IMR-90 (cell line): ENCODE results near the gene AGPAT1. TPM values are rescaled to one million over a fixed set of nuclear protein-coding genes. Genes with fewer than 3 reads are reported as not detected.

Experiments
- ATAC-seq: fragments of 200-7000 bp; cut with Tn5 transposase; 2 replicates; pipeline ENCODE4 v1.9.1; 2020; ENCODE audit warnings: low read depth, mild to moderate bottlenecking, moderate library complexity
- BruUV-seq: library from RNA; stranded (reverse); fragments of 400-500 nt; replicated peaks from 2 replicates; lab custom pipeline; 2021; lab: Mats Ljungman, UMichigan
- CTCF ChIA-PET: fragments of 300-600 bp; formaldehyde crosslinking; extraction: SDS; loops from one replicate; lab custom pipeline; 2021; ENCODE audit warnings: antibody characterized with exemption; lab: Yijun Ruan, JAX
- POLR2A ChIA-PET: fragments of 300-600 bp; sonication (Branson Sonifier 250); formaldehyde crosslinking; loops from one replicate; lab custom pipeline; 2022; ENCODE audit warnings: antibody characterized with exemption; ENCODE audit not compliant: unreplicated experiment; lab: Charles Lee
- DNase-seq: peaks from one replicate; pipeline ENCODE4 v3.0.0; 2013
- H2AFZ ChIP-seq: replicated peaks from 2 replicates; pipeline ENCODE3; 2013; ENCODE audit warnings: low read length, mild to moderate bottlenecking; ENCODE audit not compliant: poor library complexity
- H2AK5ac ChIP-seq: 2 replicates; pipeline ENCODE4 v1.6.1; 2013; ENCODE audit warnings: low read depth, low read length, inconsistent platforms
- H2AK9ac ChIP-seq: replicated peaks from 2 replicates; pipeline ENCODE3; 2013; ENCODE audit warnings: mild to moderate bottlenecking, low read depth, low read length, moderate library complexity; ENCODE audit not compliant: poor library complexity
- H2BK120ac ChIP-seq: 2 replicates; pipeline ENCODE4 v1.6.1; 2013; ENCODE audit warnings: low read depth, low read length, inconsistent platforms
- H2BK15ac ChIP-seq: 3 replicates; pipeline ENCODE4 v1.6.1; 2013; ENCODE audit warnings: low read depth, low read length, inconsistent platforms
- H2BK20ac ChIP-seq: 2 replicates; pipeline ENCODE4 v1.6.1; 2013; ENCODE audit warnings: low read depth, mild to moderate bottlenecking, inconsistent platforms, low read length, moderate library complexity
- H2BK5ac ChIP-seq: 2 replicates; pipeline ENCODE4 v1.6.1; 2013; ENCODE audit warnings: mild to moderate bottlenecking, low read depth, low read length, inconsistent platforms; ENCODE audit not compliant: poor library complexity, severe bottlenecking
- H3K14ac ChIP-seq: replicated peaks from 2 replicates; pipeline ENCODE4 v1.6.1; 2013; ENCODE audit warnings: low read depth, low read length, inconsistent platforms
- H3K18ac ChIP-seq: 2 replicates; pipeline ENCODE4 v1.6.1; 2013; ENCODE audit warnings: low read depth, low read length, control low read depth
- H3K23ac ChIP-seq: 2 replicates; pipeline ENCODE4 v1.6.1; 2013; ENCODE audit warnings: low read depth, low read length, inconsistent platforms
- H3K27ac ChIP-seq: 2 replicates; pipeline ENCODE4 v1.5.1; 2013; ENCODE audit warnings: mild to moderate bottlenecking, control low read depth, low read length; ENCODE audit not compliant: insufficient read depth
- H3K27me3 ChIP-seq: 2 replicates; pipeline ENCODE4 v1.6.1; 2013; ENCODE audit warnings: low read length; ENCODE audit not compliant: control insufficient read depth, insufficient read depth
- H3K36me3 ChIP-seq: 2 replicates; pipeline ENCODE4 v1.6.1; 2013; ENCODE audit warnings: low read length, mixed read lengths; ENCODE audit not compliant: control insufficient read depth, insufficient read depth
- H3K4ac ChIP-seq: 2 replicates; pipeline ENCODE4 v1.6.1; 2013; ENCODE audit warnings: low read depth, low read length, inconsistent platforms
- H3K4me1 ChIP-seq: 2 replicates; pipeline ENCODE4 v1.6.1; 2013; ENCODE audit warnings: low read length, mixed read lengths; ENCODE audit not compliant: control insufficient read depth, insufficient read depth
- H3K4me2 ChIP-seq: 2 replicates; pipeline ENCODE4 v1.6.1; 2013; ENCODE audit warnings: low read depth, mild to moderate bottlenecking, control low read depth, low read length, moderate library complexity
- H3K4me3 ChIP-seq: 2 replicates; pipeline ENCODE4 v1.5.1; 2013; ENCODE audit warnings: low read depth, mild to moderate bottlenecking, control low read depth, low read length, moderate library complexity; ENCODE audit not compliant: insufficient read depth
- H3K56ac ChIP-seq: 2 replicates; pipeline ENCODE4 v1.6.1; 2013; ENCODE audit warnings: low read length, inconsistent platforms; ENCODE audit not compliant: insufficient read depth; ENCODE audit errors: extremely low read depth
- H3K79me1 ChIP-seq, 2 experiments: 2 replicates each; pipeline ENCODE4 v1.6.1; 2013; ENCODE audit warnings: low read length in 2 of 2, inconsistent platforms in 1 of 2, low read depth in 1 of 2
- H3K9ac ChIP-seq: 2 replicates; pipeline ENCODE4 v1.6.1; 2013; ENCODE audit warnings: low read depth, low read length, control low read depth
- H3K9me1 ChIP-seq: 2 replicates; pipeline ENCODE4 v1.6.1; 2013; ENCODE audit warnings: low read length, inconsistent platforms; ENCODE audit not compliant: insufficient read depth
- H3K9me3 ChIP-seq: 2 replicates; pipeline ENCODE4 v1.6.1; 2013; ENCODE audit warnings: low read length; ENCODE audit not compliant: control insufficient read depth, insufficient read depth
- H4K20me1 ChIP-seq: 2 replicates; pipeline ENCODE4 v1.6.1; 2013; ENCODE audit warnings: low read length, inconsistent platforms; ENCODE audit not compliant: insufficient read depth
- H4K5ac ChIP-seq: 2 replicates; pipeline ENCODE4 v1.6.1; 2013; ENCODE audit warnings: mild to moderate bottlenecking, low read depth, low read length, control low read depth
- H4K8ac ChIP-seq, 2 experiments: 2 replicates each; pipeline ENCODE4 v1.6.1; 2013; ENCODE audit warnings: low read depth in 2 of 2, low read length in 2 of 2, control low read depth in 1 of 2, inconsistent platforms in 1 of 2
- H4K91ac ChIP-seq: 2 replicates; pipeline ENCODE4 v1.6.1; 2013; ENCODE audit warnings: low read depth, low read length, inconsistent platforms; ENCODE audit not compliant: insufficient read depth
- BHLHE40 ChIP-seq: fragments of 150-350 bp; IDR thresholded peaks from 2 replicates; pipeline ENCODE4 v1.6.1; 2016; ENCODE audit warnings: mild to moderate bottlenecking, low read depth, low read length
- CEBPB ChIP-seq: IDR thresholded peaks from 2 replicates; pipeline ENCODE4 v1.6.1; 2012; ENCODE audit warnings: low read depth, low read length, improper control_type of control experiment
- CHD1 ChIP-seq: IDR thresholded peaks from 2 replicates; pipeline ENCODE4 v1.6.1; 2012; ENCODE audit warnings: low read depth, low read length, improper control_type of control experiment
- FOS ChIP-seq: fragments of 150-350 bp; IDR thresholded peaks from 2 replicates; pipeline ENCODE4 v1.6.1; 2016; ENCODE audit warnings: low read depth, low read length
- MAFK ChIP-seq: IDR thresholded peaks from 2 replicates; pipeline ENCODE4 v1.6.1; 2012; ENCODE audit warnings: low read depth, low read length, improper control_type of control experiment
- MAZ ChIP-seq: IDR thresholded peaks from 2 replicates; pipeline ENCODE4 v1.6.1; 2012; ENCODE audit warnings: low read depth, mild to moderate bottlenecking, low read length, improper control_type of control experiment, moderate library complexity, borderline replicate concordance
- MXI1 ChIP-seq: IDR thresholded peaks from 2 replicates; pipeline ENCODE4 v1.6.1; 2012; ENCODE audit warnings: low read depth, mild to moderate bottlenecking, low read length, moderate library complexity, borderline replicate concordance
- NFE2L2 ChIP-seq: fragments of 150-350 bp; IDR thresholded peaks from 2 replicates; pipeline ENCODE4 v1.6.1; 2016; ENCODE audit warnings: low read depth, mild to moderate bottlenecking, low read length
- POLR2A ChIP-seq: IDR thresholded peaks from 2 replicates; pipeline ENCODE4 v1.6.1; 2012; ENCODE audit warnings: mild to moderate bottlenecking, low read depth, low read length
- RAD21 ChIP-seq: IDR thresholded peaks from 2 replicates; pipeline ENCODE4 v1.6.1; 2012; ENCODE audit warnings: low read length, improper control_type of control experiment
- RCOR1 ChIP-seq: IDR thresholded peaks from 2 replicates; pipeline ENCODE4 v1.6.1; 2012; ENCODE audit warnings: mild to moderate bottlenecking, low read length, improper control_type of control experiment; ENCODE audit not compliant: insufficient replicate concordance
- RFX5 ChIP-seq: IDR thresholded peaks from 2 replicates; pipeline ENCODE4 v1.8.0; 2012; ENCODE audit warnings: low read depth, mild to moderate bottlenecking, low read length, moderate library complexity
- SMC3 ChIP-seq: fragments of 150-350 bp; IDR thresholded peaks from 2 replicates; pipeline ENCODE4 v1.6.1; 2016; ENCODE audit warnings: low read depth, mild to moderate bottlenecking, antibody characterized with exemption, low read length, moderate library complexity
- WGBS, 2 experiments: methylation state at CpG; one replicate each; pipeline versions ENCODE4 v1.1.5 to v1.1.7; 2013; ENCODE audit warnings: missing lambda C conversion rate in 2 of 2; ENCODE audit not compliant: insufficient read length in 1 of 2; ENCODE audit errors: extremely low coverage in 2 of 2; 5-methylcytosine and 5-hydroxymethylcytosine counted together
- dilution Hi-C: fragments of 300-500 bp; cut with HindIII; formaldehyde crosslinking; loops from one replicate; pipeline ENCODE4 v1.14.3; 2018; ENCODE audit warnings: low sequenced_read_pairs; ENCODE audit not compliant: unreplicated experiment
- in situ Hi-C: fragments of 300-500 bp; cut with MboI; formaldehyde crosslinking; loops from 3 replicates; pipeline ENCODE4 v1.14.3; 2019; ENCODE audit warnings: low sequenced_read_pairs, inconsistent platforms, mixed read lengths
- intact Hi-C: fragments of 100-400 bp; cut with micrococcal nuclease; formaldehyde crosslinking; loops from 2 replicates; pipeline ENCODE4 v1.10.0; 2022
- polyA plus RNA-seq, 3 experiments: library from polyadenylated mRNA; depleted of rRNA; stranded (reverse); fragments of >200 nt; gene quantifications; 2 replicates each; pipeline ENCODE4 v1.2.3, GENCODE V29; 2012; ENCODE audit warnings: low replicate concordance in 1 of 3
- total RNA-seq: library from RNA; depleted of rRNA; stranded (reverse); fragments of >200 nt; gene quantifications from 2 replicates; pipeline ENCODE4 v1.2.3, GENCODE V29; 2012
- TF ChIP-seq, protein P1 (sequence below): fragments of 150-350 bp; IDR thresholded peaks from 2 replicates; pipeline ENCODE4 v1.6.1; 2017; ENCODE audit warnings: mild to moderate bottlenecking, antibody characterized with exemption, low read length, low read depth
- TF ChIP-seq, protein P2 (sequence below): conservative IDR thresholded peaks from 2 replicates; pipeline ENCODE4 v1.5.1; 2012; ENCODE audit warnings: mild to moderate bottlenecking, low read depth, low read length, improper control_type of control experiment
- TF ChIP-seq, protein P3 (sequence below): fragments of 150-350 bp; IDR thresholded peaks from 2 replicates; pipeline ENCODE4 v1.6.1; 2016; ENCODE audit warnings: low read depth, mild to moderate bottlenecking, low read length, moderate library complexity, borderline replicate concordance

The AGPAT1 gene
- total and polyA plus RNA-seq, 2 of the 4 experiments (the other 2 are of a cell fraction): 27.2 to 116 TPM

DNA sequence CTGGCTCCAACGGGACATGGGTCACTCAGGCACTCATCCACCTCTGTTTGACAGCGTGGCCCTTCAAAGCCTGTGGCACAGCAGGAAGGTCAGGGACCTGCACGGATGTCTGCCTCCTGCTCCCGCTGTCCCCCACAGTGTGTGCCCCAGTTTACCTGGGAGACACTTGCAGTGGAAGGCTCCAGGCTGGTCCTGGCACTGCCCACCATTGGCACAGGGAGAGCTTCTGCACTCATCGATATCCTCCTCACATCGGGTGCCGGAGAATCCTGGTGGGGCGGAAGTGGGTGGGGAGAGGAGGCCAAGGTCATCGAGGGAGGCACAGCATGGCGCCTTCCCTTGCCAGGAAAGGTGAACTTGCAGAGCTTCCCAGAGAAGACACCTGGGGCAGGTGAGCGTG is 41.1 kb upstream of the AGPAT1 start:
- H3K79me1 ChIP-seq: no peaks in the 10 kb centered on the region
- intact Hi-C loops: no loop called here
- no peaks in the 10 kb centered on the region for H3K36me3 ChIP-seq
- no peak overlapping the region for H3K23ac ChIP-seq
- CTCF ChIA-PET: no interaction called here
- peaks cover 45% of the 10 kb centered on the region for H3K27me3 ChIP-seq
- no peak overlapping the region for H3K4ac ChIP-seq
- H3K27ac ChIP-seq: no peak overlapping the region
- no peak overlapping the region for H3K18ac ChIP-seq
- H4K8ac ChIP-seq: no peak overlapping the region
- H3K9me3 ChIP-seq: no peaks in the 10 kb centered on the region
- dilution Hi-C loops: no loop called here
- H3K9ac ChIP-seq: no peak overlapping the region
- no peak overlapping the region for H3K14ac ChIP-seq
- POLR2A ChIA-PET: no interaction called here
- 35% methylated on average over 4 of the region's 11 CpGs; no CpG with 5 or more reads in 1 of the 2 experiments for WGBS, 2 experiments
- no peak overlapping the region for H4K5ac ChIP-seq
- no peak overlapping the region for H2AK5ac ChIP-seq
- H3K4me1 ChIP-seq: no peaks in the 10 kb centered on the region
- no peak overlapping the region for H2BK15ac ChIP-seq
- TF ChIP-seq SMC3 (no peak), CHD1 (no peak), RFX5 (no peak), MAZ (no peak), POLR2A (no peak), MXI1 (no peak), CEBPB (no peak), RAD21 (no peak), MAFK (no peak), FOS (no peak), BHLHE40 (no peak), RCOR1 (no peak), NFE2L2 (no peak)
- TF ChIP-seq, protein P1, sequence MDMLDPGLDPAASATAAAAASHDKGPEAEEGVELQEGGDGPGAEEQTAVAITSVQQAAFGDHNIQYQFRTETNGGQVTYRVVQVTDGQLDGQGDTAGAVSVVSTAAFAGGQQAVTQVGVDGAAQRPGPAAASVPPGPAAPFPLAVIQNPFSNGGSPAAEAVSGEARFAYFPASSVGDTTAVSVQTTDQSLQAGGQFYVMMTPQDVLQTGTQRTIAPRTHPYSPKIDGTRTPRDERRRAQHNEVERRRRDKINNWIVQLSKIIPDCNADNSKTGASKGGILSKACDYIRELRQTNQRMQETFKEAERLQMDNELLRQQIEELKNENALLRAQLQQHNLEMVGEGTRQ: no peak
- TF ChIP-seq, protein P2, sequence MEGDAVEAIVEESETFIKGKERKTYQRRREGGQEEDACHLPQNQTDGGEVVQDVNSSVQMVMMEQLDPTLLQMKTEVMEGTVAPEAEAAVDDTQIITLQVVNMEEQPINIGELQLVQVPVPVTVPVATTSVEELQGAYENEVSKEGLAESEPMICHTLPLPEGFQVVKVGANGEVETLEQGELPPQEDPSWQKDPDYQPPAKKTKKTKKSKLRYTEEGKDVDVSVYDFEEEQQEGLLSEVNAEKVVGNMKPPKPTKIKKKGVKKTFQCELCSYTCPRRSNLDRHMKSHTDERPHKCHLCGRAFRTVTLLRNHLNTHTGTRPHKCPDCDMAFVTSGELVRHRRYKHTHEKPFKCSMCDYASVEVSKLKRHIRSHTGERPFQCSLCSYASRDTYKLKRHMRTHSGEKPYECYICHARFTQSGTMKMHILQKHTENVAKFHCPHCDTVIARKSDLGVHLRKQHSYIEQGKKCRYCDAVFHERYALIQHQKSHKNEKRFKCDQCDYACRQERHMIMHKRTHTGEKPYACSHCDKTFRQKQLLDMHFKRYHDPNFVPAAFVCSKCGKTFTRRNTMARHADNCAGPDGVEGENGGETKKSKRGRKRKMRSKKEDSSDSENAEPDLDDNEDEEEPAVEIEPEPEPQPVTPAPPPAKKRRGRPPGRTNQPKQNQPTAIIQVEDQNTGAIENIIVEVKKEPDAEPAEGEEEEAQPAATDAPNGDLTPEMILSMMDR: no peak
- TF ChIP-seq, protein P3, sequence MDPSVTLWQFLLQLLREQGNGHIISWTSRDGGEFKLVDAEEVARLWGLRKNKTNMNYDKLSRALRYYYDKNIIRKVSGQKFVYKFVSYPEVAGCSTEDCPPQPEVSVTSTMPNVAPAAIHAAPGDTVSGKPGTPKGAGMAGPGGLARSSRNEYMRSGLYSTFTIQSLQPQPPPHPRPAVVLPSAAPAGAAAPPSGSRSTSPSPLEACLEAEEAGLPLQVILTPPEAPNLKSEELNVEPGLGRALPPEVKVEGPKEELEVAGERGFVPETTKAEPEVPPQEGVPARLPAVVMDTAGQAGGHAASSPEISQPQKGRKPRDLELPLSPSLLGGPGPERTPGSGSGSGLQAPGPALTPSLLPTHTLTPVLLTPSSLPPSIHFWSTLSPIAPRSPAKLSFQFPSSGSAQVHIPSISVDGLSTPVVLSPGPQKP: no peak
- no peak overlapping the region for H3K4me3 ChIP-seq
- no peak overlapping the region for H2BK120ac ChIP-seq
- no peak overlapping the region for H3K4me2 ChIP-seq
- H2AFZ ChIP-seq: no peak overlapping the region
- ATAC-seq (no peak), DNase-seq (no peak)
- BruUV-seq: no TSS peak
- no peaks in the 10 kb centered on the region for H3K9me1 ChIP-seq
- H2BK20ac ChIP-seq: no peak overlapping the region
- H4K20me1 ChIP-seq: no peaks in the 10 kb centered on the region
- H2AK9ac ChIP-seq: no peak overlapping the region
- in situ Hi-C loops: no loop called here
- H4K91ac ChIP-seq: no peak overlapping the region
- no peak overlapping the region for H3K56ac ChIP-seq
- no peak overlapping the region for H2BK5ac ChIP-seq
